H1 (cell line): ENCODE measurements around the gene EIPR1. TPM values are rescaled to one million over a fixed set of nuclear protein-coding genes. Genes with fewer than 3 reads are reported as not detected.

ENCODE experiments used
- CTCF ChIA-PET: fragments of 300-600 bp; sonication (Branson Sonifier 250); formaldehyde crosslinking; loops from one replicate; lab custom pipeline; 2021; ENCODE audit not compliant: partially characterized antibody; lab: Charles Lee
- POLR2A ChIA-PET: fragments of 300-600 bp; sonication (Branson Sonifier 250); formaldehyde crosslinking; loops from one replicate; lab custom pipeline; 2021; ENCODE audit warnings: inconsistent platforms; ENCODE audit not compliant: partially characterized antibody; lab: Charles Lee
- DNase-seq, 2 experiments: peaks; one replicate each; pipeline versions ENCODE4 v3.0.0 to v3.0.0-alpha.2; 2010 to 2022; ENCODE audit warnings: low spot score in 2 of 2, low read depth in 1 of 2, mixed read lengths in 1 of 2
- FAIRE-seq: peaks from 2 replicates; lab custom pipeline; 2011; peaks lifted over from hg19 to GRCh38; lab: Jason Lieb, UNC
- H2AFZ ChIP-seq: 2 replicates; pipeline ENCODE4 v1.8.1; 2012; ENCODE audit warnings: low read length, inconsistent platforms
- H2AK5ac ChIP-seq: 2 replicates; pipeline ENCODE4 v1.6.1; 2013; ENCODE audit warnings: low read depth, low read length
- H2BK120ac ChIP-seq: replicated peaks from 2 replicates; pipeline ENCODE3; 2013; ENCODE audit warnings: low read depth, low read length, inconsistent platforms
- H2BK12ac ChIP-seq: 2 replicates; pipeline ENCODE4 v1.6.1; 2013; ENCODE audit warnings: low read depth, low read length
- H2BK15ac ChIP-seq: 2 replicates; pipeline ENCODE4 v1.6.1; 2013; ENCODE audit warnings: low read length
- H2BK20ac ChIP-seq: 2 replicates; pipeline ENCODE4 v1.6.1; 2013; ENCODE audit warnings: low read length
- H2BK5ac ChIP-seq: 2 replicates; pipeline ENCODE4 v1.6.1; 2013; ENCODE audit warnings: low read depth, low read length
- H3K14ac ChIP-seq: 2 replicates; pipeline ENCODE4 v1.6.1; 2013; ENCODE audit warnings: inconsistent platforms; ENCODE audit not compliant: insufficient read length
- H3K18ac ChIP-seq: 2 replicates; pipeline ENCODE4 v1.6.1; 2013; ENCODE audit warnings: low read length; ENCODE audit errors: extremely low read depth
- H3K23ac ChIP-seq: 2 replicates; pipeline ENCODE4 v1.6.1; 2013; ENCODE audit warnings: inconsistent platforms; ENCODE audit not compliant: insufficient read length
- H3K23me2 ChIP-seq: 2 replicates; pipeline ENCODE4 v1.6.1; 2013; ENCODE audit warnings: low read depth, low read length
- H3K27ac ChIP-seq: 2 replicates; pipeline ENCODE4 v1.6.1; 2011; ENCODE audit warnings: low read depth, low read length, inconsistent platforms
- H3K27me3 ChIP-seq, 4 experiments: replicated peaks in 1 of 4; 1 replicate in 1 of 4; 2 replicates in 3 of 4; pipeline versions ENCODE4 v1.6.1 to v1.8.1; 2011 to 2013; ENCODE audit warnings: low read length in 3 of 4, mild to moderate bottlenecking in 3 of 4, inconsistent platforms in 2 of 4, mixed read lengths in 2 of 4, moderate library complexity in 1 of 4; ENCODE audit not compliant: control insufficient read depth in 3 of 4, insufficient read depth in 3 of 4; ENCODE audit errors: extremely low read depth in 1 of 4
- H3K36me3 ChIP-seq, 4 experiments: 2 replicates each; pipeline versions ENCODE4 v1.6.1 to v1.8.1; 2011 to 2013; ENCODE audit warnings: mild to moderate bottlenecking in 4 of 4, low read length in 3 of 4, moderate library complexity in 2 of 4, control low read depth in 1 of 4, inconsistent platforms in 1 of 4; ENCODE audit not compliant: insufficient read depth in 4 of 4, control insufficient read depth in 2 of 4
- H3K4ac ChIP-seq: replicated peaks from 2 replicates; pipeline ENCODE3; 2013; ENCODE audit warnings: low read length, low read depth, mixed read lengths, inconsistent platforms; ENCODE audit not compliant: insufficient read length
- H3K4me1 ChIP-seq, 4 experiments: replicated peaks in 1 of 4; 1 replicate in 1 of 4; 2 replicates in 3 of 4; pipeline versions ENCODE4 v1.6.1 to v1.8.1; 2011 to 2013; ENCODE audit warnings: low read length in 3 of 4, inconsistent platforms in 2 of 4, mixed read lengths in 1 of 4; ENCODE audit not compliant: insufficient read depth in 4 of 4, control insufficient read depth in 3 of 4
- H3K4me2 ChIP-seq, 2 experiments: 2 replicates each; pipeline versions ENCODE4 v1.6.1 to v1.8.1; 2011 to 2013; ENCODE audit warnings: low read depth in 2 of 2, low read length in 2 of 2, control low read depth in 1 of 2, inconsistent platforms in 1 of 2, mild to moderate bottlenecking in 1 of 2; ENCODE audit not compliant: insufficient read depth in 1 of 2
- H3K4me3 ChIP-seq, 4 experiments: fragments of 200-600, 300-600 bp in 1 of 4; sonication (generic), shearing (Covaris generic), sonication (Bioruptor Twin) in 1 of 4; 2 replicates each; pipeline versions ENCODE4 v1.5.1 to v1.8.1; 2011 to 2016; ENCODE audit warnings: low read length in 4 of 4, low read depth in 3 of 4, control low read depth in 2 of 4, inconsistent platforms in 2 of 4, mild to moderate bottlenecking in 2 of 4, mixed read lengths in 1 of 4, moderate library complexity in 1 of 4; ENCODE audit not compliant: insufficient read depth in 2 of 4; ENCODE audit errors: extremely low read depth in 1 of 4
- H3K56ac ChIP-seq: replicated peaks from 2 replicates; pipeline ENCODE3; 2013; ENCODE audit warnings: low read depth, mild to moderate bottlenecking, mixed read lengths, low read length, inconsistent platforms; ENCODE audit not compliant: insufficient read length
- H3K79me1 ChIP-seq: 2 replicates; pipeline ENCODE4 v1.6.1; 2013; ENCODE audit warnings: low read depth, low read length, control low read depth
- H3K79me2 ChIP-seq, 2 experiments: 2 replicates each; pipeline versions ENCODE4 v1.6.1 to v1.8.1; 2012 to 2013; ENCODE audit warnings: low read length in 2 of 2, mild to moderate bottlenecking in 2 of 2, inconsistent platforms in 1 of 2; ENCODE audit not compliant: insufficient read depth in 2 of 2, control insufficient read depth in 1 of 2
- H3K9ac ChIP-seq, 4 experiments: replicated peaks in 1 of 4; 1 replicate in 1 of 4; 2 replicates in 3 of 4; pipeline versions ENCODE4 v1.6.1 to v1.8.1; 2011 to 2013; ENCODE audit warnings: low read depth in 3 of 4, low read length in 3 of 4, control low read depth in 2 of 4, mild to moderate bottlenecking in 2 of 4, moderate library complexity in 2 of 4, inconsistent platforms in 1 of 4; ENCODE audit errors: extremely low read depth in 1 of 4
- H3K9me3 ChIP-seq, 2 experiments: 2 replicates each; pipeline versions ENCODE4 v1.6.1 to v1.8.1; 2012 to 2013; ENCODE audit warnings: mild to moderate bottlenecking in 2 of 2, moderate library complexity in 2 of 2, control low read depth in 1 of 2, inconsistent platforms in 1 of 2, low read depth in 1 of 2, low read length in 1 of 2, mixed read lengths in 1 of 2; ENCODE audit not compliant: insufficient read depth in 2 of 2
- H4K20me1 ChIP-seq, 2 experiments: replicated peaks in 1 of 2; 2 replicates each; pipeline versions ENCODE3 to v1.8.1; 2011 to 2013; ENCODE audit warnings: inconsistent platforms in 2 of 2, low read length in 2 of 2, mild to moderate bottlenecking in 1 of 2; ENCODE audit not compliant: insufficient read depth in 2 of 2, control insufficient read depth in 1 of 2
- H4K5ac ChIP-seq: 2 replicates; pipeline ENCODE4 v1.6.1; 2013; ENCODE audit warnings: low read length, low read depth, mixed read lengths, inconsistent platforms; ENCODE audit not compliant: insufficient read length
- H4K8ac ChIP-seq: 2 replicates; pipeline ENCODE4 v1.8.0; 2013; ENCODE audit warnings: mild to moderate bottlenecking, moderate library complexity, low read length, inconsistent platforms; ENCODE audit not compliant: insufficient read depth; ENCODE audit errors: extremely low read depth
- H4K91ac ChIP-seq: replicated peaks from 2 replicates; pipeline ENCODE3; 2013; ENCODE audit warnings: low read length, mixed read lengths, inconsistent platforms; ENCODE audit not compliant: insufficient read length
- ASH2L ChIP-seq: fragments of 200-600, 300-600 bp; sonication (generic); IDR thresholded peaks from one replicate; pipeline ENCODE4 v1.7.1; 2017; ENCODE audit warnings: low read length
- BRCA1 ChIP-seq: IDR thresholded peaks from 2 replicates; pipeline ENCODE4 v1.6.1; 2012; ENCODE audit warnings: low read depth, low read length, improper control_type of control experiment
- FOSL1 ChIP-seq: IDR thresholded peaks from 2 replicates; pipeline ENCODE4 v1.6.1; 2011; ENCODE audit warnings: mild to moderate bottlenecking, low read depth, low read length, moderate library complexity; ENCODE audit not compliant: insufficient read depth
- GABPA ChIP-seq: IDR thresholded peaks from 2 replicates; pipeline ENCODE4 v1.6.1; 2011; ENCODE audit warnings: mild to moderate bottlenecking, low read length, moderate library complexity, borderline replicate concordance; ENCODE audit not compliant: insufficient read depth
- NANOG ChIP-seq: IDR thresholded peaks from 2 replicates; pipeline ENCODE4 v1.6.1; 2011; ENCODE audit warnings: low read length, low read depth, mild to moderate bottlenecking, inconsistent platforms; ENCODE audit not compliant: insufficient read depth, poor library complexity, severe bottlenecking
- NRF1 ChIP-seq: IDR thresholded peaks from 2 replicates; pipeline ENCODE4 v1.6.1; 2011; ENCODE audit warnings: mild to moderate bottlenecking, low read depth, low read length, improper control_type of control experiment
- RXRA ChIP-seq: IDR thresholded peaks from 2 replicates; pipeline ENCODE4 v1.6.1; 2011; ENCODE audit warnings: low read depth, mild to moderate bottlenecking, low read length, moderate library complexity; ENCODE audit not compliant: insufficient read depth
- SAP30 ChIP-seq: fragments of 300-600 bp; sonication (generic); IDR thresholded peaks from 2 replicates; pipeline ENCODE4 v1.7.1; 2012; ENCODE audit warnings: low read length, moderate library complexity, mild to moderate bottlenecking, inconsistent platforms; ENCODE audit not compliant: insufficient read depth, insufficient replicate concordance
- WGBS, 2 experiments: shearing (Covaris generic) in 1 of 2; methylation state at CpG; one replicate each; pipeline versions ENCODE4 v1.1.6 to v1.1.7; 2013 to 2015; ENCODE audit warnings: low lambda C conversion rate in 2 of 2, mixed read lengths in 2 of 2, inconsistent platforms in 1 of 2, low coverage in 1 of 2, missing lambda C conversion rate in 1 of 2; ENCODE audit not compliant: insufficient replicate concordance in 2 of 2, insufficient coverage in 1 of 2, insufficient read length in 1 of 2; ENCODE audit errors: extremely low coverage in 1 of 2, missing lambda C conversion rate in 1 of 2; 5-methylcytosine and 5-hydroxymethylcytosine counted together
- polyA plus RNA-seq, 7 experiments: library from polyadenylated mRNA; depleted of rRNA in 3 of 7; stranded (reverse) in 5 of 7; unstranded in 2 of 7; fragments of >200 nt in 5 of 7; fragments of 200-250 nt in 2 of 7; gene quantifications; 1 replicate in 5 of 7; 2 replicates in 1 of 7; 4 replicates in 1 of 7; pipeline versions ENCODE4 v1.2.1 to v1.2.3, GENCODE V29; 2011 to 2013; ENCODE audit warnings: missing spikeins in 2 of 7, mixed read lengths in 2 of 7
- total RNA-seq: library from RNA; stranded (reverse); fragmentation: NEBNext Ultra II Directional; extraction: Animal tissue kit (Norgen Biotek cat#: 25700); gene quantifications from 2 replicates; pipeline ENCODE4 v1.2.1, GENCODE V29; 2021
- TF ChIP-seq, protein P1 (sequence below): IDR thresholded peaks from 2 replicates; pipeline ENCODE4 v1.6.1; 2012; ENCODE audit warnings: inconsistent platforms
- TF ChIP-seq, protein P2 (sequence below): IDR thresholded peaks from 2 replicates; pipeline ENCODE4 v1.6.1; 2011; ENCODE audit warnings: low read depth, mild to moderate bottlenecking, low read length; ENCODE audit not compliant: insufficient read depth
- TF ChIP-seq, protein P3 (sequence below): IDR thresholded peaks from 2 replicates; pipeline ENCODE4 v1.6.1; 2011; ENCODE audit warnings: low read length, improper control_type of control experiment

The EIPR1 gene
- total and polyA plus RNA-seq, 2 of the 8 experiments (the other 6 are each of a cell fraction or from before 2014, with no cell fraction given), result 26.3 to 56.4 TPM

DNA sequence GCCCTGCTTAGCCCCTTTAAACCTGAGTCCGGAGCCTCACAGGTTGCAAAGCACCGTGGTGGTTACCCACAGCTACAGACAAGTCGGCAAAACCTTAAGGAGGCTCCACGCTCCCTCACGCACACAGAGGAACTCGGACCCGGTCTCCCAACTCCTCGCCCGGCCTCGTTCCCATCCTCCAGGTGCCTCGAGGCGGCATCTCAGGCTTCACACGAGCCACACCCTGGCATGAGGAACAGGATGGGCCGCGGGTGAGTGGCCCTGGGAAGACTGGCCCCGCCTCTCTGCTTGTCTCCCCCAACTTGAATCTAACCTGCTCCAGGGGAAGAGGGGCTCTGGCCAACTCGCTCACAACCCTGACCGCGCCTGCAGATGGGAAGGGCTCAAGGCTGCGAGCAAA, 97.4 kb downstream of the EIPR1 start:
- Histone ChIP-seq H3K27ac (no peak overlapping the region), H2AK5ac (no peak overlapping the region), H3K79me2 (0 out of 4 replicates have a peak, but pooled peaks cover 0 to 2% of the 10 kb centered on the region in 2 experiments), H3K56ac (no peak overlapping the region), H4K5ac (no peak overlapping the region), H3K79me1 (peaks cover 2% of the 10 kb centered on the region; the same call in 1 of the 2 replicates), H3K27me3 (no peaks in the 10 kb centered on the region), H3K4me3 (no peak overlapping the region), H3K4me1 (peaks cover 0 to 10% (median 0%) of the 10 kb centered on the region in 4 experiments; a peak in 3 of 7 replicates), H4K20me1 (peaks cover 2% of the 10 kb centered on the region in 2 experiments), H4K8ac (no peak overlapping the region), H4K91ac (no peak overlapping the region), H2BK120ac (no peak overlapping the region), H2AFZ (no peak overlapping the region), H3K36me3 (no peaks in the 10 kb centered on the region), H2BK20ac (no peak overlapping the region), H3K18ac (no peak overlapping the region), H3K23ac (no peak overlapping the region), H2BK5ac (no peak overlapping the region), H3K9me3 (no peaks in the 10 kb centered on the region), H3K23me2 (no peaks in the 10 kb centered on the region), H3K14ac (no peak overlapping the region), H3K4me2 (no peak overlapping the region), H3K4ac (no peak overlapping the region), H2BK15ac (no peak overlapping the region), H2BK12ac (no peak overlapping the region), H3K9ac (no peak overlapping the region)
- POLR2A ChIA-PET, result no interaction called here
- CTCF ChIA-PET, result interaction anchor here (0.6 to 0.8 kb wide), 3 partner anchors 47 to 1138 kb away, joined by 3 read pairs; no protein-coding TSS in a partner anchor
- no peak for DNase-seq
- no peak for FAIRE-seq
- 86% methylated on average over 15 of the region's 20 CpGs; no CpG with 5 or more reads in 1 of the 2 experiments for WGBS, 2 experiments
- TF ChIP-seq, protein P1, sequence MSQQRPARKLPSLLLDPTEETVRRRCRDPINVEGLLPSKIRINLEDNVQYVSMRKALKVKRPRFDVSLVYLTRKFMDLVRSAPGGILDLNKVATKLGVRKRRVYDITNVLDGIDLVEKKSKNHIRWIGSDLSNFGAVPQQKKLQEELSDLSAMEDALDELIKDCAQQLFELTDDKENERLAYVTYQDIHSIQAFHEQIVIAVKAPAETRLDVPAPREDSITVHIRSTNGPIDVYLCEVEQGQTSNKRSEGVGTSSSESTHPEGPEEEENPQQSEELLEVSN, result no peak
- TF ChIP-seq ASH2L (no peak), NANOG (no peak), FOSL1 (no peak), GABPA (no peak), NRF1 (no peak), SAP30 (no peak), RXRA (no peak), BRCA1 (no peak)
- TF ChIP-seq, protein P2, sequence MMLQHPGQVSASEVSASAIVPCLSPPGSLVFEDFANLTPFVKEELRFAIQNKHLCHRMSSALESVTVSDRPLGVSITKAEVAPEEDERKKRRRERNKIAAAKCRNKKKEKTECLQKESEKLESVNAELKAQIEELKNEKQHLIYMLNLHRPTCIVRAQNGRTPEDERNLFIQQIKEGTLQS, result no peak
- TF ChIP-seq, protein P3, sequence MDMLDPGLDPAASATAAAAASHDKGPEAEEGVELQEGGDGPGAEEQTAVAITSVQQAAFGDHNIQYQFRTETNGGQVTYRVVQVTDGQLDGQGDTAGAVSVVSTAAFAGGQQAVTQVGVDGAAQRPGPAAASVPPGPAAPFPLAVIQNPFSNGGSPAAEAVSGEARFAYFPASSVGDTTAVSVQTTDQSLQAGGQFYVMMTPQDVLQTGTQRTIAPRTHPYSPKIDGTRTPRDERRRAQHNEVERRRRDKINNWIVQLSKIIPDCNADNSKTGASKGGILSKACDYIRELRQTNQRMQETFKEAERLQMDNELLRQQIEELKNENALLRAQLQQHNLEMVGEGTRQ, result no peak
